Measurements from ENCODE around the gene PNLIPRP1.

DNA sequence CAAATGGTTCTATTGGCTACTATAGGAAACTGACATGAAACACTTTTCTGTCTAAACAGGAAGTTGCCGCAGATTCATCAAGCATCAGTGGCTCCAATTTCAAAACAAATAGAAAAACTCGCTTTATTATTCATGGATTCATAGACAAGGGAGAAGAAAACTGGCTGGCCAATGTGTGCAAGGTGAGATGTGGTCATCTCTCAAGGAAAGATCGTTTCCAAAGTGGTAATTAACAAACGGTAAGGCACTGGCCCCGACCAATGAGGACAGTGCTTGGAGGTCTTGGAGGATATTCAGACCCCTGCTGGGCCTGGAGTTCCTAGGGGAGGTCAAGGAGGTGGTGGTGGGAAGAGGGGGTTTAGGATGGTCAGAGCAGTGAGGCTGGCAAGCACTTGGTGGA, 42.5 kb upstream of the PNLIPRP1 start:
- TF ChIP-seq, protein P1, sequence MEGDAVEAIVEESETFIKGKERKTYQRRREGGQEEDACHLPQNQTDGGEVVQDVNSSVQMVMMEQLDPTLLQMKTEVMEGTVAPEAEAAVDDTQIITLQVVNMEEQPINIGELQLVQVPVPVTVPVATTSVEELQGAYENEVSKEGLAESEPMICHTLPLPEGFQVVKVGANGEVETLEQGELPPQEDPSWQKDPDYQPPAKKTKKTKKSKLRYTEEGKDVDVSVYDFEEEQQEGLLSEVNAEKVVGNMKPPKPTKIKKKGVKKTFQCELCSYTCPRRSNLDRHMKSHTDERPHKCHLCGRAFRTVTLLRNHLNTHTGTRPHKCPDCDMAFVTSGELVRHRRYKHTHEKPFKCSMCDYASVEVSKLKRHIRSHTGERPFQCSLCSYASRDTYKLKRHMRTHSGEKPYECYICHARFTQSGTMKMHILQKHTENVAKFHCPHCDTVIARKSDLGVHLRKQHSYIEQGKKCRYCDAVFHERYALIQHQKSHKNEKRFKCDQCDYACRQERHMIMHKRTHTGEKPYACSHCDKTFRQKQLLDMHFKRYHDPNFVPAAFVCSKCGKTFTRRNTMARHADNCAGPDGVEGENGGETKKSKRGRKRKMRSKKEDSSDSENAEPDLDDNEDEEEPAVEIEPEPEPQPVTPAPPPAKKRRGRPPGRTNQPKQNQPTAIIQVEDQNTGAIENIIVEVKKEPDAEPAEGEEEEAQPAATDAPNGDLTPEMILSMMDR (optimal IDR thresholded peaks at IDR 0.05 in 1 of 3, IDR thresholded peaks at IDR 0.05 in 1 of 3, conservative IDR thresholded peaks at IDR 0.05 in 1 of 3; ENCODE audit: extremely low read depth in 1 of 3, insufficient read depth in 2 of 3, low read length in 3 of 3) = no peak
- no peak for TF ChIP-seq EZH2 (IDR thresholded peaks at IDR 0.05; ENCODE audit: low read length)

All from keratinocyte (primary cell).